HG02973 (cell line): ENCODE results near the gene IER2.
"Not testable (repeated sequence)": the region's sequence is repeated elsewhere in the genome, so short reads cannot be mapped to it uniquely, and the experiment has no call there.

ENCODE experiments used
- ATAC-seq: cut with Tn5 transposase; IDR thresholded peaks from one replicate; pipeline ENCODE4 v1.9.1; 2021; ENCODE audit warnings: moderate library complexity; ENCODE audit not compliant: unreplicated experiment

IER2 gene

GRCh38 chr19:13190781-13191540 is 40.8 kb downstream of the IER2 start:
- no peak for ATAC-seq

- ATAC-seq, result no peak
Observed at GRCh38 chr19:13195678-13196077, 45.5 kb downstream of the IER2 start.

GRCh38 chr19:13198634-13199033 is 48.4 kb downstream of the IER2 start:
- ATAC-seq, result no peak

DNA sequence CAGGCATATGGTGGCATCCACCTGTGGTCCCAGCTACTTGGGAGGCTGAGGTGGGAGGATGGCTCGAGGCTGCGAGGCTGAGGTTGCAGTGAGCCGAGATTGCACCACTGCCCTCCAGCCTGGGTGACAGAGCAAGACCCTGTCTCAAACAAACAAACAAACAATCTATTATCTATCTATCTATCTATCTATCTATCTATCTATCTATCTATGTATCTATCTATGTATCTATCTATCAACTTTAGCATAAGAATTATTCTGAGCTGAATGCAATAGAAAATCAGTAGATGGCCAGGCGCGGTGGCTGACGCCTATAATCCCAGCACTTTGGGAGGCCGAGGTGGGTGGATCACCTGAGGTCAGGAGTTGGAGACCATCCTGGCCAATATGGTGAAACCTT is 51.9 kb downstream of the IER2 start:
- not testable (repeated sequence) for ATAC-seq
